Measurements from ENCODE around the gene CDH12.
"Not testable (repeated sequence)": the region's sequence is repeated elsewhere in the genome, so short reads cannot be mapped to it uniquely, and the experiment has no call there.

Gene CDH12

DNA sequence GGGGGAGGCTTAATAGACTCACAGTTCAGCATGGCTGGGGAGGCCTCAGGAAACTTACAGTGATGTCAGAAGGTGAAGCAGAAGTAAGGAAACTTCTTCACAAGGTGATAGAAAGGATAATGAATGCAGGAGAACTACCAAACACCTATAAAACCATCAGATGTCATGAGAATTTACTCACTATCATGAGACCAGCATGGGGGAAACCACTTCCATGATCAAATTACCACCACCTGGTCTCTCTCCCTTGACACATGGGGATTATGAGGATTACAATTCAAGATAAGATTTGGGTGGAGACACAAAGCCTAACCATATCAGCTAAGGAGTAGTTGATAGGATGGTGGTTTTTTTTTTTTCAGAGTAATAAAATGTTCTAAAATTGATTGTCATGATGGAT is 201.8 kb downstream of the CDH12 start:
- ATAC-seq (replicated peaks) (no peak), DNase-seq (no peak)
- H3K9me3 Mint-ChIP-seq, result peaks cover 0 to 2% of the 10 kb centered on the region in 2 donors
- H3K27ac Mint-ChIP-seq, result no peak overlapping the region
- H3K4me1 Mint-ChIP-seq, result no peaks in the 10 kb centered on the region
- no peaks in the 10 kb centered on the region for H3K36me3 Mint-ChIP-seq
- H3K4me3 Mint-ChIP-seq, result no peak overlapping the region
- no peaks in the 10 kb centered on the region for H3K27me3 Mint-ChIP-seq

DNA sequence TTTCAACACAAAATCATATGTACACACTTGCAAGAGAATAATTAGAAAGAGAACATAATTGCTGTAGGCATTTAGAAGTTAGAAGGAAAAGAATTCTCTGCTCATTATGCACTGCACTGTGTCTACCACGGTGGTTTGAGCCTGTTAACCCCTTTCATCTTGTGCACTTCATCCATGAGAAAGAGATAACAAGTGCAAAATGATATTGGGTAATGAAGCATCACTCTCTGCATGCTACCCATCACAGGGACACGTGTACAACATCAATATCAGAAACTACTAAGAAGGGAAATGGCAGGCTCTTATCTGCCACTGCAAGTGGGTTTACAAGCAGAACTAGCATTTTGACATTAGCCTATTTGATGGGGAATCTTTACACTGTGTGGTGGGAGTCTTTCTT is 202.6 kb downstream of the CDH12 start:
- no peaks in the 10 kb centered on the region for H3K27me3 Mint-ChIP-seq
- peaks cover 0 to 2% of the 10 kb centered on the region in 2 donors for H3K9me3 Mint-ChIP-seq
- no peak overlapping the region for H3K4me3 Mint-ChIP-seq
- H3K27ac Mint-ChIP-seq, result no peak overlapping the region
- DNase-seq, result no peak
- H3K4me1 Mint-ChIP-seq, result no peaks in the 10 kb centered on the region
- no peaks in the 10 kb centered on the region for H3K36me3 Mint-ChIP-seq
- no peak for ATAC-seq (replicated peaks)

DNA sequence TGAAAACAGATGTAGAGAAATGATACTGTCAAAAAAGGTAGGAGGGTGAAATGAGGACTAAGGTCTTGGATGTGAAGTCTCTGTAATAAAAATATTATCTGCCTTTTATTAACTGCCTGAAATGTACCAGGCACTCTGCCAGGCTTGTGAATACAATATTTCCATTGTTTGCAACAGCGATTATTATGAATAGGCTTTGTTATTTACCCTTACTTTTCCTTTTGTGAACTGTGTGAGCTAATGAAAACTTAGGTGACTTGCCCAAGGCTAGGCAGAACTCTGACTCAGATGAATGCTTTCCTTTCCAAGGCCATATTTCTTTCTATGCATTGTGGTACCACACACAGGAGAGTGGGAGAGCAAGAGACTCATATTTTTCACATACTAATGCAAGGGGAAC is 204.1 kb downstream of the CDH12 start:
- Mint-ChIP-seq H3K4me1 (no peaks in the 10 kb centered on the region), H3K9me3 (no peaks in the 10 kb centered on the region), H3K27ac (no peak overlapping the region), H3K27me3 (no peaks in the 10 kb centered on the region), H3K4me3 (no peak overlapping the region), H3K36me3 (no peaks in the 10 kb centered on the region)
- ATAC-seq (replicated peaks) (no peak), DNase-seq (no peak)

DNA sequence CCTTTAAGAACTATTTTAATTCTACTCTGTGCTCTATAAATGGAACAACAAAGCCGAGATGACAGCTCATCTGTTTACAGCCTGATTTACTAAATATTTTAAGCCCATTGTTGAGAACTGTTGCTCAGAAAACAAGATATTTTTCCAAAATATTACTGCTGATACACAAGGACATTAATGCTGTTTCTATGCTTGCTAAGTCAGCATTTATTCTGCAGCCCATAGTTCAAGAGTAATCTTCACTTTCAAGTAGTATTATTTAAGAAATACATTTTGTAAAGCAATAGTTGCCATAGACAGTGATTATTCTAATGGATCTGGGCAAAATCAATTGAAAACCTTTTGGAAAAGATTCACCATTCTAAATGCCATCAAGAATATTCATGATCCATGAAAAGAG is 208.3 kb downstream of the CDH12 start:
- Mint-ChIP-seq H3K4me1 (no peaks in the 10 kb centered on the region), H3K27ac (no peak overlapping the region), H3K27me3 (no peaks in the 10 kb centered on the region), H3K9me3 (peaks cover 0 to 1% of the 10 kb centered on the region in 2 donors), H3K36me3 (no peaks in the 10 kb centered on the region), H3K4me3 (no peak overlapping the region)
- DNase-seq (no peak), ATAC-seq (replicated peaks) (no peak)

DNA sequence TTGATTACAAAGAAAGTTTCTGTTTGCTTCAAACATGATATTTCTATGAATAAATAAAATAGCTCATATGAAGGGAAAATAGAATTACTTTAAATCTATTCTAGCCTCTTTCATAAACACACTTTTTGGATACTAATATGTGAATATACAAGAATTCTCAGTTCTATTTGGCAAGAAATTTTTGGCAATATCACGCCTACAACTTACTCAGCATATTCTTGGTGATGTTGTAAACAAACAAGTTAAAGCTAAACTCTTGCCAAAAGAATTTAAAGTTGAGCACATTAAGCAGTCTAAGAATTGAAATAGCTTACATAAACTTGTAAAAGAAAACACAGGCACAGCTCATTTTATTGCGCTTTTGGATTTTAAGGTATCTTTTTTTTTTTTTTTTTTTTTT is 209.8 kb downstream of the CDH12 start:
- no peak for DNase-seq
- Mint-ChIP-seq H3K36me3 (no peaks in the 10 kb centered on the region), H3K27me3 (no peaks in the 10 kb centered on the region), H3K4me3 (no peak overlapping the region), H3K27ac (no peak overlapping the region), H3K9me3 (peaks cover 0 to 4% of the 10 kb centered on the region in 2 donors), H3K4me1 (no peaks in the 10 kb centered on the region)
- ATAC-seq (replicated peaks), result no peak

DNA sequence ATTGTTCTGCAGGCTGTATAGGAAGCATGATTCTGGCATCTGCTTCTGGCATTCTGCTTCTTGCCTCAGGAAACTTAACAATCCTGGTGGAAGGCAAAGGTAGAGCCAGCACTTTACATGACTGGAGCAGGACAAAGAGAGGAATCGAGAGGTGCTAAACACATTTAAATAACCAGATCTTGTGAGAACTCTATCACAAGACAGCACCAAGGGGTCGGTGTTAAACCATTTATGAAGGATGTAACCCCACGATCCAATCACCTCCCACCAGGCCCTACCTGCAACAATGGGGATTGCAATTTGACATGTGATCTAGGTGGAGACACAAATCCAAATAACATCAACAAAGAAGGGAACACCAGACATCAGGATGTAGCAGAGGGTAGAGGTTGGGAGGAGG is 221.5 kb downstream of the CDH12 start:
- H3K9me3 Mint-ChIP-seq, result peaks cover 0 to 4% of the 10 kb centered on the region in 2 donors
- no peaks in the 10 kb centered on the region for H3K36me3 Mint-ChIP-seq
- no peak overlapping the region for H3K27ac Mint-ChIP-seq
- H3K27me3 Mint-ChIP-seq, result no peaks in the 10 kb centered on the region
- H3K4me3 Mint-ChIP-seq, result no peak overlapping the region
- ATAC-seq (replicated peaks) (no peak), DNase-seq (no peak)
- H3K4me1 Mint-ChIP-seq, result no peaks in the 10 kb centered on the region

DNA sequence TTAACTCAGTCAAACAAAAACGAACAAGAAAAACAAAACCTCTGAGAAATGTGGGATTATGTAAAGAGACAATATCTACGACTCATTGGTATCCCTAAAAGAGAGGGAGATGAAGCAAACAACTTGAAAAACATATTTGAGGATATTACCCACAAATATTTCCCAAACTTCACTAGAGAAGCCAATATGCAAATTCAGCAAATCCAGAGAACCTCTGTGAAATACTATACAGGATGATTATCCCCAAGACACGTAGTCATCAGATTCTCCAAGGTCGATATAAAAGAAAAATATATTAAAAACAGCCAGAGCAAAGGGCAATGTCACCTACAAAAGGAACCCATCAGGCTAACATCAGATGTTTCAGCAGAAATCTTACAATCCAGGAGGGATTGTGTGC is 226.1 kb downstream of the CDH12 start:
- Mint-ChIP-seq H3K27ac (no peak overlapping the region), H3K4me1 (no peaks in the 10 kb centered on the region), H3K36me3 (no peaks in the 10 kb centered on the region), H3K4me3 (no peak overlapping the region), H3K27me3 (no peaks in the 10 kb centered on the region), H3K9me3 (peaks cover 6 to 11% of the 10 kb centered on the region in 2 donors)
- ATAC-seq (replicated peaks), result no peak
- no peak for DNase-seq

DNA sequence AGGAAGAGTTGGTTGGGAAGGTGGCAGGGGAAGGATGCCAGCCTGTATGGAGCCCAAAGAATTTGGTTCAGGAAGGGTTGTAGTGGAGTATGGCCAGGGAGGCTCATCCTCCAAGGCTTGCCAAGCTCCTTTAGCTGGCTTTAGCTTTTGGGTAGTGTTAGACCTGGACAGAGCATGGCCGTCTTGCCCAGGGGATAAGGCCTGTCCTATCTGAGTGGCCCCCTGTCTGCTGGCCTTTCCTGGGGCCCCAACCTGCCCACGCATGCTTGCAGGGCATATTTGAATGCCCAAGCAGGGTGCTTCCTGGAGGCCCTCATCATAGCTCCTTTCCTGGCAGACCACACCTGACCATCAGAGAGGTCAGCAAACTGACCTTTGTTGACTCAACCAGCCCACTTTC is 227.7 kb downstream of the CDH12 start:
- Mint-ChIP-seq H3K4me3 (no peak overlapping the region), H3K27ac (no peak overlapping the region), H3K27me3 (no peaks in the 10 kb centered on the region), H3K36me3 (no peaks in the 10 kb centered on the region), H3K9me3 (peaks cover 6 to 11% of the 10 kb centered on the region in 2 donors), H3K4me1 (no peaks in the 10 kb centered on the region)
- DNase-seq (no peak), ATAC-seq (replicated peaks) (no peak)

DNA sequence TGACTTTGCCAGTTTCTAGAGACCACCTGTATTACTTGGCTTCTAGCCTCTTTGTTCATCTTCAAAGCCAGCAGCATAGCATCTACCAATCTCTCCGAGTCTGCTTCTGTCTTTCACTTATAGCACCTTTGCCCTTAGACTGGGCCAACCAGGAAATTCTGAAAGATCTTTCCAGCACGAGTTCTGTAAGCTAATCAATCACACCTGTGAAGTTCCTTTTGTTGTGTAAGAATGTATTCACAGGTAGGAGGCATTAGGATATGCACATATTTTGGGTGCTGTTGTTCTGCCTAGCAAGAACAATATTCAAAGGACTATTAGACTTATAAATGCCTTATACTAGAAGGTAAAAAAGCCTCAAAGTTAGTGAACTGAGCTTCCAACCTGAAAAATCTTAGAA is 232.1 kb downstream of the CDH12 start:
- ATAC-seq (replicated peaks) (no peak), DNase-seq (no peak)
- no peak overlapping the region for H3K27ac Mint-ChIP-seq
- no peaks in the 10 kb centered on the region for H3K4me1 Mint-ChIP-seq
- no peaks in the 10 kb centered on the region for H3K36me3 Mint-ChIP-seq
- H3K9me3 Mint-ChIP-seq, result peaks cover 5 to 8% of the 10 kb centered on the region in 2 donors
- no peak overlapping the region for H3K4me3 Mint-ChIP-seq
- no peaks in the 10 kb centered on the region for H3K27me3 Mint-ChIP-seq

DNA sequence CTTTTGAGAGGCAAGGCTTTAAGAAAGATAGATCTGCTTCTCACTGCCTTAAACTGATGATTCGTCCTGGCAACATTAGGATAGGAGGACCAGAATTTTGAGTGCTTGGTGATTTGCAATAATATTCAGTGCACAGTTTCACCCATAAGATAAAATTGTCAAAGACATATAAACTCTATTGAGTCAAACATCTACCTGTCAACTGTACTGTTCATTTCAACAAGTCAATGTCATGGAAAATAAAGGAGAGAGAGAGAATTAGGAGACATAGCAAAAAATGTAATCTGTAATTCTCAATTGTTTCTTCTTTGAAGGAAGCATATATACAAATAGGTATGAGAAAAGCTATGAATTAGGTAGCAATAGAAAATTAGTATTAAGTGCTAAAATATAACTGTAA is 237.2 kb downstream of the CDH12 start:
- Mint-ChIP-seq H3K27ac (no peak overlapping the region), H3K36me3 (no peaks in the 10 kb centered on the region), H3K4me3 (no peak overlapping the region), H3K4me1 (no peaks in the 10 kb centered on the region), H3K27me3 (no peaks in the 10 kb centered on the region), H3K9me3 (no peaks in the 10 kb centered on the region)
- DNase-seq, result no peak
- ATAC-seq (replicated peaks), result no peak

DNA sequence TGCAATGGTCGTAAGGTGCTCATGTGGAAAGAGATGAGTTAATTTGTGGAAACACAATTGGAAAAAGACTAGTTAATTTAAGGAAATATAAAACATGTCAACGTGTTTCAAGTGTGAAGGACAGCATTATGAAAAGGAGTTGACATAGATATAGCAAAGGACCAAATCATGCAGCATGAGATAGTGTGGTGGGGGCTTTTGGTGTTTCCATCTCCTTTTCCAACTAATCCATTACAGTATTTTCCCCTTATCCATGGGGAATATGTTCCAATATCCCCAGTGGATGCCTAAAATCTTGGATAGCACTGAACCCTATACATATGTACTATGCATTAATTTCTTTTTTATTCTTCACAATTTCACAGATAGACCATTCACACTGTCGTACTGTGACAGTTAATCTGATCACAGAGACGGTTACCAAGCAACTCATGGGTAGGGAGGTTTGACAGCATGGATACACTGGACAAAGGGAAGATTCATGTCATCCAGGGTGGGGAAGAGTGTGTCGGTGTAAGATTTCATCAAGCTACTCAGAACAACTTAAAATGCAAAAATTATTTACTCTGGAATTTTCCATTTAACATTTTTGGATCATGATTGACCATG is 238.6 kb downstream of the CDH12 start:
- Mint-ChIP-seq H3K27ac (no peak overlapping the region), H3K4me3 (no peak overlapping the region), H3K4me1 (no peaks in the 10 kb centered on the region), H3K9me3 (no peaks in the 10 kb centered on the region), H3K27me3 (no peaks in the 10 kb centered on the region), H3K36me3 (no peaks in the 10 kb centered on the region)
- DNase-seq (no peak), ATAC-seq (replicated peaks) (no peak)

DNA sequence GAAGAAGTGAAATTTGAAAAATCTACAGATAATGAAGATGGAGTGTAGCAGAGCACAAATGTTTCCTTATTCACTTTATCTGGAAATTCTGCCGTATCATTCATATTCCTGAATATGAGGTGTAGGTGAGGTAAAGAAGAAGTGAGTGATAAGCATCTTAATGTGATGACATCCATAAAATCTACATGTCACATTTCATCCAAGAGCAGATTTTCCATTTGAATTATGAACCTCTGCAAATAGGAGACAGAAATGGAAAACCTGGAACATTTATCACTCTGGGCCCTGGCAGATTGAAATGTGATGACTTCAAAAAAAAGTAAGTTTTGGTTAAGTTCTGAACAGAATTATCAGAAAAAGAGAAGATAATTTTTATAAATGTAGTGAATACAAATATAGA is 240.2 kb downstream of the CDH12 start:
- Mint-ChIP-seq H3K4me3 (no peak overlapping the region), H3K27me3 (no peaks in the 10 kb centered on the region), H3K9me3 (no peaks in the 10 kb centered on the region), H3K4me1 (no peaks in the 10 kb centered on the region), H3K27ac (no peak overlapping the region), H3K36me3 (no peaks in the 10 kb centered on the region)
- no peak for ATAC-seq (replicated peaks)
- DNase-seq, result no peak

DNA sequence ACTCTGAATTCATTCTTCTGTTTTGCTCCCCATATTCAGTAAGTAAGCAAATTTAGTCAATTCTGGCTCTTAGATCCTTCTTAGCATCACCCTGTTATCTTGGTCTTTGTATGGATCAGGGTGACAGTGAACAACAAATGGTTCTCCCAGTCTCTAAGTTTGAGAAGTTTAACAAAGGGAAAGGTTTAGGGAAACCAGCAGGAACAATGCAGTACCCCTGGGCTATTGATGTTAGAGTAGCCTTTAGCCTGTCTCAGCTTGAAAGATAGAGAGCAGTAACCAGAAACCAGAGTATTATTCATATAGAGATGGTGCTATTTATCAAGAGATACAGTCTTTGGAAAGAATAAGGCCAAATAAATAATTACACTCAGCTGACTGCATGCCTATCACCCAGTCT is 241.8 kb downstream of the CDH12 start:
- ATAC-seq (replicated peaks) (no peak), DNase-seq (no peak)
- Mint-ChIP-seq H3K36me3 (no peaks in the 10 kb centered on the region), H3K4me1 (no peaks in the 10 kb centered on the region), H3K27ac (no peak overlapping the region), H3K27me3 (no peaks in the 10 kb centered on the region), H3K4me3 (no peak overlapping the region), H3K9me3 (peaks cover 7 to 9% of the 10 kb centered on the region in 2 donors)

DNA sequence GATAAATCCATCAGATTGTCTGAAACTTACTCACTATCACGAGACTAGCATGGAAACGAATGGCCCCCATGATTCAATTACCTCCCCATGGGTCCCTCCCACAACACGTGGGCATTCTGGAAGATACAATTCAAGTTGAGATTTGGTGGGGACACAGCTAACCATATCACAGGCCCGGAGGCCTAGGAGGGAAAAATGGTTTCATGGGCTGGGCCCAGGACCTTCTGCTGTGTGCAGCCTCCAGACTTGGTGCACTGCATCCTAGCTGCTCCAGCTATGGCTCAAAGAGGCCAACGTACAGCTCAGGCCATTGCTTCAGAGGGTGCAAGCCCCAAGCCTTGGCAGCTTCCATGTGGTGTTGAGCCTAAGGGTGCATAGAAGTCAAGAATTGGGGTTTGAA is 245.6 kb downstream of the CDH12 start:
- H3K4me1 Mint-ChIP-seq; H3K4me3 Mint-ChIP-seq; H3K27ac Mint-ChIP-seq; H3K27me3 Mint-ChIP-seq; H3K36me3 Mint-ChIP-seq; DNase-seq; ATAC-seq (replicated peaks): not testable (repeated sequence)
- H3K9me3 Mint-ChIP-seq, result peaks cover 9 to 11% of the 10 kb centered on the region in 2 donors

DNA sequence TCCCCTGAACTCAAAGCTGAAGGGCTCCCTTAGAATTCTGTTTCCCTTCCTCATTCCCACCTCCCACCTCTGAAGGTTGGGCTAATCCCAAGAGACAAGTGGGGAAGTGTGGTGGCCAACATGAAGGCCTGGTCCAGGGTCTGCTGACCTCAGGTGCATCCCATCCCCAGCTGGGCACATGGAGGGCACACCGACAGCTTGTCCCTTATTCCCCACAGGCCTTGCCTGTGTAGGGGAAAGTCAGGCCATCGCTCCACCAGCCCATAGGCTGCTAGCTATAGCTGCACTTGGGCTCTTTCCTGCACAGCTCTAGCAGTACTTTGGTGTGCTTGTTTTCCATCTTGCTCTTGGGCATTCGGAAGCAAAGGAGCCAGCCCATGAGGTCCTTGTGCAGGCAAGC is 247.7 kb downstream of the CDH12 start:
- Mint-ChIP-seq H3K4me3 (no peak overlapping the region), H3K9me3 (peaks cover 9 to 11% of the 10 kb centered on the region in 2 donors), H3K27me3 (no peaks in the 10 kb centered on the region), H3K4me1 (no peaks in the 10 kb centered on the region), H3K36me3 (no peaks in the 10 kb centered on the region), H3K27ac (no peak overlapping the region)
- ATAC-seq (replicated peaks) (no peak), DNase-seq (no peak)

DNA sequence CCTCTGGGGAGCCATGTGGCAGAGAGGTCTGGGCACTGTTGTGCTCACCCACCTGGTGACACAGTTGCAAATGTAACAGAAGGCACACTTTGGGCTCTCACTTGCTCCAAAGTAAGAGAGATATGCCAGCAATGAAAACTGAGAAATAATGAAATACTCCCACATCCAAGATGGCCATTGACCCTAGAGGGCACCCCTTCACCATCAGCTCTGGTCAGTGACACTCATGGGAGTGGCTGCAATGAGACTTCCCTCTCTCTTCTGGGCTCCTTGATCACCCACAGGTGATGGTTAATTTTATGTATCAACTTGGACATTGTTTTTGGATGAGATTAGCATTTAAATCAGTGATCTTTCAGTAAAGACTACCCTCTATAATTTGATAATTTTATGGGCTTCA is 248.4 kb downstream of the CDH12 start:
- Mint-ChIP-seq H3K4me3 (no peak overlapping the region), H3K36me3 (no peaks in the 10 kb centered on the region), H3K4me1 (no peaks in the 10 kb centered on the region), H3K9me3 (peaks cover 9 to 11% of the 10 kb centered on the region in 2 donors), H3K27me3 (no peaks in the 10 kb centered on the region), H3K27ac (no peak overlapping the region)
- ATAC-seq (replicated peaks), result no peak
- no peak for DNase-seq
